Measurements from ENCODE around the gene POFUT2. TPM values are rescaled to one million over a fixed set of nuclear protein-coding genes. Genes with fewer than 3 reads are reported as not detected.
"Not testable (repeated sequence)": the region's sequence is repeated elsewhere in the genome, so short reads cannot be mapped to it uniquely, and the experiment has no call there.

Gene POFUT2
- total RNA-seq, 4 donors from 2014 or later = 6.2 to 49.7 (median 24.6) TPM

DNA sequence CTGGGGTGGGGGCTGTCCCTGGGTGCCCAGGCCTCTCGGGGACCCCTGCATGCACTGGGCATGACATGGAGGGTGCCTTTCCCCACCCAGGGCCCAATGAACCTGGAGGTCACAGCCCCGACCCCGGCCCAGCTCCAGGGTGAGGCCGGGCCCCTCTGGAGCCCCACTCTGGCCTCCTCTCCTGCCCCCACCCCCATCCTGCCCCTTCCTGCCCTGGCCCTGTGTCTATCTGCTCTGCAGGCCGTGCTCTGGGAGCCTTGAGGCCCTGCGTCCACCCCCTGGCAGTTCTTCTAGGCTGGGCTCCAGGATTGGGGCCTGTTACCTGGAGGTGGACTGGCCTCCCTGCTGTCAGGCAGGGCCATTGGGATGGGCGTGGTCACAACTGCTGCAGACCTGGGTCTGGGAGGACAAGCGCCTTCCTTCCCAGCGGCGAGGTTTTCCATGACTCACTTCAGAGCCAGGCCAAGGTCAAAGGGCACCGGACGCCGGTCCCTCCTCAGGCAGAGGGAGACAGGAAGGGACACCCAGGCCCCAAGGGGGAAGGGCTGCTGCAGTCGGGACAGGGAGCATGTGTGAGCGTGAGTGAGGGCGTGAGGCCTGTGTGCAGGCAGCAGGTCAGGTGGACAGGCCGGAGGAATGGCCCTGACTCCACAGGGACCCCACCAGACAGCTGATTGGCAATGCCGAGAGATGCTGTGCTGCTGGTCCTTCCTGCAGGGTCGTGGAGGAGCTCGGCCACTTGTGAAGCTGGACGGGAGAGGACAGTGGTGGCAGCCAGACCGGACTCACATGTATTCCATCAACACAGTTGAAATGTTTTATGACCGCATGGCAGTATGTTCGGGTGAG, 31.1 kb upstream of the POFUT2 start:
- Histone ChIP-seq H3K27ac (peak overlapping the region; percentile 63 to 76), H3K27me3 (no peaks in the 10 kb centered on the region), H3K4me1 (peaks cover 0 to 19% of the 10 kb centered on the region in 2 donors), H3K36me3 (no peaks in the 10 kb centered on the region), H3K9me3 (no peaks in the 10 kb centered on the region), H3K4me3 (no peak overlapping the region)
- peak; percentile 65 to 84 for DNase-seq
- intact Hi-C loops (cut with DNase I; ENCODE audit: low total_unique reads) = no loop called here
- TF ChIP-seq POLR2A (IDR thresholded peaks at IDR 0.05) (no peak), CTCF (IDR thresholded peaks at IDR 0.05) (no peak)

DNA sequence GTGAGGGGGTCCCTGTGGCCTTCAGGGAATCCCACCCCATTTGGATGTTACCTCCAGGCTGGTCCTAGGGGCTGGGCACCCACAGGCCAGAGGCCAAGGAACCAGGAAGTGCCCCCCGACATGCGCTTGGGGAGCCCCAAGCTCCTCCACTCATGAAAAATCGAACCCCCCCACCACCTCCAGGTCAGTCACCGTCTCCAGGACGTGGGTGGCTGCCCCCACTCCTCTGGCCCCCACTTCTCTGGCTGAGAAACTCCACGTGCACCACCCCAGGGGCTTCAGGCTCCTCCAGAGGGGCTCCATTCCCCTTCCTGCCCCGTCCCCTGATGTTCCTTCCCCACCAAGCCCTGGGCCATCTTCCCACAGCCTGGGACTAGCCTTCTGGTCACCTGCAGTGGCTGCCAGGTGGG, 30.5 kb upstream of the POFUT2 start:
- Histone ChIP-seq H3K9me3 (no peaks in the 10 kb centered on the region), H3K4me1 (peaks cover 0 to 13% of the 10 kb centered on the region in 2 donors), H3K27ac (peak overlapping the region; percentile 63 to 76), H3K36me3 (no peaks in the 10 kb centered on the region), H3K27me3 (no peaks in the 10 kb centered on the region), H3K4me3 (no peak overlapping the region)
- TF ChIP-seq POLR2A (IDR thresholded peaks at IDR 0.05) (no peak), CTCF (IDR thresholded peaks at IDR 0.05) (no peak)
- DNase-seq = no peak
- intact Hi-C loops (cut with DNase I; ENCODE audit: low total_unique reads) = no loop called here

DNA sequence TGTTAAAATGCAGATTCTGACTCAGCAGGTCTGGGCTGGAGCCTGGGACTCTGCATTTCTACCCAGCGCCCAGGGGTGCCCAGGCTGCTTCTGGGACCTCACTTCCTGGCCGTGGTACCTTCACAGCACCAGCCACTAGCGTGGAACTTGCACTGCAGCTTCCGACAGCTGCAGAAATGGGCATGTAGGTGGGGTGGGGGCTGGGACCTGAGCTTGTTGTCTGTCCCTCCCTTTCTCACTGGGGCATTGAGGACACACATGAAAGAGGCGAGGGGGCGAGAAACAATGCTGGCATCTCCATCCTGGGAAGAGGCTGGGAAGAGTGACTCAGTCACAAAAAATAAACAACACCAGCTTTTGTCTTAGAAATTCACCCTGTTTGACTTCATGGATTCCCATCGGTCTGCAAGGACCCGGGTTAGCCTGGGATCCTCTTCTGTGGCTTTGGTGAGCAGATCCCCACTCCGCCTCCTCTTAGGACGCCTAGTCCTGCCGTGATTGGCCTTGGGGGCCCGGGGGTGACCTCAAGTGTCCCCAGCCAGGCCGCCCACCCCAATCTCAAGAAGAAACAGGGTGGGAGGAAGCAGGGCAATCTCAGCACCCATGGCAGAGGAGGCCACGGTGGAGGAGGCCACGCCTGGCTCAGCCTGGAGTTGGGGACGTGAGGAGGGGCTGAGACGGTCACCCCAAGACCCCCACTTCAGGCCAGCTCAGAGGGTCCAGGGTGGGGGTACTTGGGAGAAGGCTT, 29.9 kb upstream of the POFUT2 start:
- Histone ChIP-seq H3K27me3 (no peaks in the 10 kb centered on the region), H3K9me3 (no peaks in the 10 kb centered on the region), H3K36me3 (no peaks in the 10 kb centered on the region), H3K4me3 (no peak overlapping the region), H3K27ac (peak overlapping the region; percentile 63 to 76), H3K4me1 (peaks cover 0 to 9% of the 10 kb centered on the region in 2 donors)
- peak in 1 of 2 donors; percentile 36 for DNase-seq
- intact Hi-C loops (cut with DNase I; ENCODE audit: low total_unique reads) = no loop called here
- TF ChIP-seq CTCF (IDR thresholded peaks at IDR 0.05) = no peak
- TF ChIP-seq POLR2A (IDR thresholded peaks at IDR 0.05) = no peak

GRCh38 chr21:45316871-45317397, 29.2 kb upstream of the POFUT2 start:
- peak in 1 of 2 donors; percentile 19 for DNase-seq
- Histone ChIP-seq H3K27ac (peak overlapping the region; percentile 63 to 76), H3K4me1 (peaks cover 0 to 9% of the 10 kb centered on the region in 2 donors), H3K4me3 (no peak overlapping the region), H3K27me3 (no peaks in the 10 kb centered on the region), H3K9me3 (no peaks in the 10 kb centered on the region), H3K36me3 (no peaks in the 10 kb centered on the region)
- intact Hi-C loops (cut with DNase I; ENCODE audit: low total_unique reads) = no loop called here
- TF ChIP-seq POLR2A (IDR thresholded peaks at IDR 0.05) = no peak

- H3K4me1 ChIP-seq; intact Hi-C loops (cut with DNase I; ENCODE audit: low total_unique reads); H3K4me3 ChIP-seq; DNase-seq; H3K36me3 ChIP-seq; H3K27ac ChIP-seq; H3K9me3 ChIP-seq; H3K27me3 ChIP-seq: not testable (repeated sequence)
Observed at GRCh38 chr21:45315676-45316470, 28.2 kb upstream of the POFUT2 start.
